ENCODE data around the gene COPA.

DNA sequence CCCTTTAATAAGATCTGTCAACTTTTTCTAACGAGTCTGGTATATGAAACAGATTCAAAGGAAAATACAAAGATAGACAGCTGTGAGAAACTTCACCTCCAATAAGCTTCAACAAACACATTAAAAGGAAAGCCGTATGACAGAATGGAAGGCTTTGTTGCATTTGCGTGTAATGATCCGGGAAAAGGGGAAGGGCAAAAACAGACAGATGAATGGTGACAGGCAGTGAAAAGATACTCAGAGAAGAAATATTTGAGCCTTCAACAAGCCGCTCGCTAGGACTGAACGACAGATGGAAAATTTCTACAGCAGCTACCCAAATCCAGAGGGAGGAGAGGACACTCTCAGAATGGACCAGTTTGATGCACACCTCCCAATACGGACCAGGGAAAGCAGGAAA lies 14.9 kb downstream of the COPA start:
- TF ChIP-seq, protein P1, sequence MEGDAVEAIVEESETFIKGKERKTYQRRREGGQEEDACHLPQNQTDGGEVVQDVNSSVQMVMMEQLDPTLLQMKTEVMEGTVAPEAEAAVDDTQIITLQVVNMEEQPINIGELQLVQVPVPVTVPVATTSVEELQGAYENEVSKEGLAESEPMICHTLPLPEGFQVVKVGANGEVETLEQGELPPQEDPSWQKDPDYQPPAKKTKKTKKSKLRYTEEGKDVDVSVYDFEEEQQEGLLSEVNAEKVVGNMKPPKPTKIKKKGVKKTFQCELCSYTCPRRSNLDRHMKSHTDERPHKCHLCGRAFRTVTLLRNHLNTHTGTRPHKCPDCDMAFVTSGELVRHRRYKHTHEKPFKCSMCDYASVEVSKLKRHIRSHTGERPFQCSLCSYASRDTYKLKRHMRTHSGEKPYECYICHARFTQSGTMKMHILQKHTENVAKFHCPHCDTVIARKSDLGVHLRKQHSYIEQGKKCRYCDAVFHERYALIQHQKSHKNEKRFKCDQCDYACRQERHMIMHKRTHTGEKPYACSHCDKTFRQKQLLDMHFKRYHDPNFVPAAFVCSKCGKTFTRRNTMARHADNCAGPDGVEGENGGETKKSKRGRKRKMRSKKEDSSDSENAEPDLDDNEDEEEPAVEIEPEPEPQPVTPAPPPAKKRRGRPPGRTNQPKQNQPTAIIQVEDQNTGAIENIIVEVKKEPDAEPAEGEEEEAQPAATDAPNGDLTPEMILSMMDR (IDR thresholded peaks at IDR 0.05) = no peak
- no peak for TF ChIP-seq MAX (IDR thresholded peaks at IDR 0.05; ENCODE audit: low read depth)
